NCI-H774 (cell line): ENCODE measurements around the gene BCAM.
"Not testable (repeated sequence)": the region's sequence is repeated elsewhere in the genome, so short reads cannot be mapped to it uniquely, and the experiment has no call there.

ENCODE experiments used
- DNase-seq: peaks from one replicate; lab custom pipeline; 2025; lab: John Stamatoyannopoulos, UW

The BCAM gene

GRCh38 chr19:44808463-44809371, at the start of gene BCAM:
Gene BCAM (plus strand): TSS chr19:44809103. CDS start chr19:44809125, 22 bp downstream.
- DNase-seq = peak; percentile 55

GRCh38 chr19:44762038-44762437, 46.9 kb upstream of the BCAM start:
- DNase-seq = no peak

- DNase-seq = no peak
Measured at GRCh38 chr19:44765033-44765948, 43.6 kb upstream of the BCAM start.

GRCh38 chr19:44765949-44766335, 43.0 kb upstream of the BCAM start:
- DNase-seq = no peak

GRCh38 chr19:44767295-44768180, 41.4 kb upstream of the BCAM start:
- DNase-seq = no peak

- peak; percentile 93 for DNase-seq
Measured at GRCh38 chr19:44770550-44771257, 38.2 kb upstream of the BCAM start.

GRCh38 chr19:44772144-44772543, 36.8 kb upstream of the BCAM start:
- DNase-seq = peak; percentile 1

- DNase-seq = no peak
Measured at GRCh38 chr19:44772959-44773358, 35.9 kb upstream of the BCAM start.

GRCh38 chr19:44775676-44776240, 33.1 kb upstream of the BCAM start:
- no peak for DNase-seq

- no peak for DNase-seq
Measured at GRCh38 chr19:44776402-44777096, 32.4 kb upstream of the BCAM start.

- DNase-seq = peak; percentile 79
Measured at GRCh38 chr19:44777715-44778347, 31.1 kb upstream of the BCAM start, which contains the start of gene CBLC. Gene CBLC (plus strand): TSS chr19:44777890. CDS start chr19:44777932, 42 bp downstream.

- DNase-seq = no peak
Measured at GRCh38 chr19:44779150-44779549, 29.8 kb upstream of the BCAM start.

- not testable (repeated sequence) for DNase-seq
Measured at GRCh38 chr19:44781694-44782093, 27.2 kb upstream of the BCAM start.

GRCh38 chr19:44782729-44783128, 26.2 kb upstream of the BCAM start:
- DNase-seq = no peak

- no peak for DNase-seq
Measured at GRCh38 chr19:44783545-44783944, 25.4 kb upstream of the BCAM start.

- no peak for DNase-seq
Measured at GRCh38 chr19:44785271-44785670, 23.6 kb upstream of the BCAM start.

GRCh38 chr19:44785993-44786392, 22.9 kb upstream of the BCAM start:
- DNase-seq = no peak

GRCh38 chr19:44788971-44789370, 19.9 kb upstream of the BCAM start:
- no peak for DNase-seq

GRCh38 chr19:44789943-44790483, 18.9 kb upstream of the BCAM start:
- no peak for DNase-seq
